HTR-8/SVneo (cell line): ENCODE measurements around the gene PLXDC2.
"Not testable (repeated sequence)": the region's sequence is repeated elsewhere in the genome, so short reads cannot be mapped to it uniquely, and the experiment has no call there.

Source experiments
- DNase-seq: peaks from one replicate; pipeline ENCODE4 v3.0.0; 2011; ENCODE audit warnings: low spot score, mixed read lengths; ENCODE audit not compliant: insufficient read length
- FAIRE-seq: peaks from 2 replicates; lab custom pipeline; 2011; peaks lifted over from hg19 to GRCh38; lab: Jason Lieb, UNC

PLXDC2 gene

DNA sequence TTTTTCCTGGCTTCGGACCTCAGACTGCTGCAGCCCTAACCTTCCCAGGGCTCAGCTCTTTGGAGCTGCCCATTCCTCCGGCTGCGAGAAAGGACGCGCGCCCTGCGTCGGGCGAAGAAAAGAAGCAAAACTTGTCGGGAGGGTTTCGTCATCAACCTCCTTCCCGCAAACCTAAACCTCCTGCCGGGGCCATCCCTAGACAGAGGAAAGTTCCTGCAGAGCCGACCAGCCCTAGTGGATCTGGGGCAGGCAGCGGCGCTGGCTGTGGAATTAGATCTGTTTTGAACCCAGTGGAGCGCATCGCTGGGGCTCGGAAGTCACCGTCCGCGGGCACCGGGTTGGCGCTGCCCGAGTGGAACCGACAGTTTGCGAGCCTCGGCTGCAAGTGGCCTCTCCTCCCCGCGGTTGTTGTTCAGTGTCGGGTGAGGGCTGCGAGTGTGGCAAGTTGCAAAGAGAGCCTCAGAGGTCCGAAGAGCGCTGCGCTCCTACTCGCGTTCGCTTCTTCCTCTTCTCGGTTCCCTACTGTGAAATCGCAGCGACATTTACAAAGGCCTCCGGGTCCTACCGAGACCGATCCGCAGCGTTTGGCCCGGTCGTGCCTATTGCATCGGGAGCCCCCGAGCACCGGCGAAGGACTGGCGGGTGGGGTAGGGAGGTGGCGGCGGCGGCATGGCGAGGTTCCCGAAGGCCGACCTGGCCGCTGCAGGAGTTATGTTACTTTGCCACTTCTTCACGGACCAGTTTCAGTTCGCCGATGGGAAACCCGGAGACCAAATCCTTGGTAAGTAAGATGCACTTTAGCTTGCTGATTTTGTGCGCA, at the start of gene PLXDC2:
TSS of gene PLXDC2 (plus strand) at position 22 of the 820 bp plus-strand sequence.
- DNase-seq = no peak
- no peak for FAIRE-seq

DNA sequence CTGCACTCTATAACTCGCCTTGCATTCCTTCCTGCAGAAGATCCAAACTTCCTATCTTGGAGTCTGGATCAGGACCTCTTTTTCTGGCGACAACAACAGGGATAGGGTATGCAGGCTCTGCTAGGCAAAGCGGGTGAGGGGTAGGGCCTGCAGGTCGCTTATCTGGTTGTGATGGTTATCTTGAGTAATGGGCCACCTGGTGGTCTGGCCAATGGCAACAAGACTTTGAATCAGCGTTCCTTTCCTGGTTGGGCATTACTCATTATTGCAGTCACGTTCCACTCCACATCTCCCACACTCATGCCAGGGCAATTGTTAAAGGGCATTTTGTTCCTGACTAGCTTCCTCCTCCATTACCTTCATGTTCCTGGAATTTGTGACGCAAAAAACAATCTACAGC, 48.4 kb upstream of the PLXDC2 start:
- DNase-seq (no peak), FAIRE-seq (no peak)

DNA sequence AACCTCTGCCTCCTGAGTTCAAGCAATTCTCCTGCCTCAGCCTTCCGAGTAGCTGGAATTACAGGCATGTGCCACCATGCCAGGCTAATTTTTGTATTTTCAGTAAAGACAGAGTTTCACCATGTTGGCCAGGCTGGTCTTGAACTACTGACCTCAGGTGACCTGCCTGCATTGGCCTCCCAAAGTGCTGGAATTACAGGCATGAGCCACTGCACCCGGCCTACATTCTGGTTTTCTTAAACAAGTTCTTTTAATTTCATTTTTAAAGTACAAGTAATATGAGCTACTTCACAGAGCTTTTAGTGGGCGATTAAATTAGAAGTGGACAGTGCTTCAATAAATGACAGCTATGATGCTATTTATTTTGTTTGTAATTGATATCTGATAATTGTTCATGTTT, 46.4 kb upstream of the PLXDC2 start:
- DNase-seq, FAIRE-seq: not testable (repeated sequence)

DNA sequence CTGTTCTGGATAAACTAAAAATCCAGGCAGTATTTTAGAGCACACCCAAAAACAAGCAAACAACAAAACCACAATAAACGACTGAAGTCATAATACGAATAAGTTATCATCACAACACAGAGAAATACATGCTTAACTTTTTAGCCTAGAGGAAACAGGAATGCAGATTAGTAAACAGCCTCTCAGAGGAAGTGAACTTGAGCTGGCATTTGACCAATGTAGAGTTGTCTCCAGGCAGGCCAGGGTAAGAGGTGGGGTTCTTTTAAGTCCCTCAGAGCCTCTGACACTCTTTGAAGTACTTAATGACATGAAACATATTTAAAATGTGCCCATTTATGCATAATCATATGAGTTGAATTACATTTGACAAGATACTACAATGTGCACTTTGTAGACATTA, 43.3 kb upstream of the PLXDC2 start:
- DNase-seq (no peak), FAIRE-seq (no peak)

GRCh38 chr10:19775296-19775695, 40.9 kb upstream of the PLXDC2 start:
- FAIRE-seq = no peak
- DNase-seq = no peak

DNA sequence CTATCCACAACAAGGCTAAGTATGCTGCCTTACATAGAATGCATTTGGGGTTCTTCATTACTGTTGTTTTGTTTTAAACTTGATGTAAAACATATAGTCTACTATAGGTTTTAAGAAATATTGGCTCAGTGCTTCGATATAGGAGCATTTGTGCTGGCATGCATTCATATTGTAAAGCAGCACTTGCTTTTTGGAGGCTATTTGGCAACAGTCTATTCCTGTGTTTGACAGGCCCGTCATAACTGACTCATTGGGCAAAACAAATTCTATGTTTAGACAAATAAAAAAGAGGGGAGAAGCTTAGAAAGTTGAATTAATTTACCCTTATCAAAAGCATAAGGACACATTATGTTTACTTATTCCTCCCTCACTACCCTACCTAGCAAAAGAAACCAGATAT, 38.4 kb upstream of the PLXDC2 start:
- FAIRE-seq = no peak

GRCh38 chr10:19778996-19779395, 37.2 kb upstream of the PLXDC2 start:
- no peak for DNase-seq
- no peak for FAIRE-seq

More for the DNA sequence above, 38.4 kb upstream of the PLXDC2 start:
- no peak for DNase-seq

DNA sequence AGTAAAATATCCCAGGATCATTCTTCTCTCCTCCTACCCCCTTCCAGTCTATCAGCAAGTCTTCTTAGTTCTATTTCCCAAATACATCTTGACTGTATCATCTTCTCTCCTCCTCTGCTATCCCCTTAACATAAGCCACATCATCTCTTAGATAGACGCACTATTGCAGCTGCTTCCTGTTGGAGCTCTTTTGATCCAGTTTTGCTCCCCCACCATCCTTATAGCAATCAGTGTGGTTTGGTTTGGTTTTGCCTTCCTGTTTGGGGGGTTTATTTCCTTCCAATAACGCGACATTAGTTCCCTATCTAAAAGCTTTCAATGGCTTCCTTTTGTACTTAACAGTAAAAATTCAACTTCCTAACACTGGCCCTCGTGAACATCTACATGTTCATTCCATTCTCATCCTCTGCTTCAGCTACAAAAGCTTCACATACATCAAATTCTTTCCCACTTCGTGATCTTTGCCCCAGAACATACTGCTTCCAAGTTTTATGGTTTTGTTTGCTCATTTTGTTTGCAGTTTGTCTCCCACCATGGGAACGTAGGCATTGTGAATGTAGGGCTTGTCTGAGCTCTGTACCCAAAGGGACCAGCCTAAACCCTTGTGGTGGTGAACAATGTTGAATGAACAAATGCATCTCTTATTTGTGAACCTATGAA, 33.7 kb upstream of the PLXDC2 start:
- no peak for DNase-seq
- FAIRE-seq = no peak

GRCh38 chr10:19783721-19784120, 32.5 kb upstream of the PLXDC2 start:
- DNase-seq = no peak
- FAIRE-seq = no peak

GRCh38 chr10:19785366-19785765, 30.9 kb upstream of the PLXDC2 start:
- no peak for DNase-seq
- FAIRE-seq = no peak

DNA sequence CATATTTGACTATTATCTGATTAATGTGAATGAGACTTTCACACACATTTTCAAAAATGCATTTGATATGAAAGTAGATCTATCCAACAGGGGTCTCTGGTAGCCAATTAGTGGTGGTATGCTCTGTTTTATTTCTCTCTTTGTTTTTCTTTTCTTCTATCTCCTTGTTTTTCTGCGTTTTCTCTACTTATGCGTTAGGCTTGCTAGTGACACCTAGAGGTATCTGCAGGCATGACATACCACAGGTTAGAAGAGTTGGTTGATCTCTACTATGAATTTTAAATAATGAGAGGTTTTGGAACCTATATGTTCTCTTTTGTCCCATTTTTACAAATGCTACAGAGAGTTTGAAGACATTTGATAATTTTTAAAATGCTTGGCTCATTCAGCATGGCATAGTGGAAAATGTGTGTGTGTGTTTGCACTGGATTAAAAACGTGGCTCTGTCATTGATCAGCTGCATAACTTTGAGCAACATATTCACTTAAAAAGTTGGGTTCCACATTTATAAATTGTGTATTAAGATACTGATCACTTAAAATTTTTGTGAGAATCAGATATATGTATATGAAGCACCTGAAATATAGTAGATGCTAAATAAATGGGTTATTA, 28.1 kb upstream of the PLXDC2 start:
- DNase-seq (no peak), FAIRE-seq (no peak)

GRCh38 chr10:19788902-19789301, 27.3 kb upstream of the PLXDC2 start:
- DNase-seq (no peak), FAIRE-seq (no peak)

- no peak for FAIRE-seq
- no peak for DNase-seq
These were observed 26.6 kb upstream of the PLXDC2 start for GRCh38 chr10:19789607-19790006.

- no peak for FAIRE-seq
- DNase-seq = no peak
These were observed 25.2 kb upstream of the PLXDC2 start for GRCh38 chr10:19791032-19791431.

DNA sequence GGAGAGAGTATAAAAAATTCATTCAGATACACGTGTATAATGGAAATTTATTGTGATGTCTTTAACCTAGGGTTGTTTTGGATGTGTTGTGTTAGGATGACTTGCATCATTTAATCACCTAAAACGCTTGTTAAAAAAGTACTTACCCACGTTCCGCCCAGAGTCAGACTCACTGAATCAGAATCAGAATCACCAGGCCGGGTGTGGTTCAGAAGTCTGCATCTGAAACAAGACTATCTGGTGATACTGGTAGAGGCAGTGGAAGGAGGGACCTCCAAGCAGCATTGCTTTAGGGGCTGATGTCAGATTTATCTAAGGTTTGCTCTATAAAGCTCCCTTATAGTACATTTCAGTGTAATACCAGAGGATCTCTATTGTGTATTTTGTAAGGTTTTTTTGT, 20.5 kb upstream of the PLXDC2 start:
- FAIRE-seq = no peak
- DNase-seq = no peak

- DNase-seq (no peak), FAIRE-seq (no peak)
These were observed 16.1 kb upstream of the PLXDC2 start for GRCh38 chr10:19800161-19800560.

DNA sequence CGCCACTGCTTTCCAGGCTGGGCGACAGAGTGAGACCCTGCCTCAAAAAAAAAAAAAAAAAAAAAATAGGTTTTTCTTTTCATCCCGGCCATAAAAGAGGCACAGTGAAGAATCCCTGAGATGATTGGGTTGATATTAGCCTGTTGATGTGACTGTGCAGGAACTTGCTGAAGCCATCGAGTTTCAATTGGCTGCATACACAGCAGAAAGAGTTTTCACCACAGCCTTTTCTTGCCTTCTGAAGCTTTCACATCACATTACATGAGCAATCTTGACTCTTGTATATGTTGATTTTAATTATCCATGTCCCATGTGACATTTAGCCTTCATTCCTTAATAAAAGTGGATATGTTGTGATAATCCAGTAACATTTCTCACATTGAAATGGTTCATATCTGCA, 14.9 kb upstream of the PLXDC2 start:
- DNase-seq (no peak), FAIRE-seq (no peak)

GRCh38 chr10:19803676-19804075, 12.6 kb upstream of the PLXDC2 start:
- DNase-seq (no peak), FAIRE-seq (no peak)

- no peak for FAIRE-seq
These were observed 6.8 kb upstream of the PLXDC2 start for GRCh38 chr10:19809481-19809880.

GRCh38 chr10:19811540-19811939, 4.7 kb upstream of the PLXDC2 start:
- FAIRE-seq (no peak), DNase-seq (no peak)

More at GRCh38 chr10:19809481-19809880, 6.8 kb upstream of the PLXDC2 start:
- DNase-seq = no peak

GRCh38 chr10:19812976-19813375, 3.3 kb upstream of the PLXDC2 start:
- FAIRE-seq = no peak
- no peak for DNase-seq
